Stimulated activated CD4-positive, alpha-beta T cell treated with anti-CD3 and anti-CD28 coated beads, Interleukin-1b, Interleukin-23, amount 100 ng/mL, for 4 hours (primary cell): ENCODE results near the gene GZF1.

Source experiments
- DNase-seq, 2 donors: peaks; one replicate each; pipeline ENCODE4 v3.0.0-alpha.2; 2020; ENCODE audit warnings: low read depth in 2 of 2

GZF1 gene

GRCh38 chr20:23407781-23408464, 45.9 kb downstream of the GZF1 start:
- no peak for DNase-seq

DNA sequence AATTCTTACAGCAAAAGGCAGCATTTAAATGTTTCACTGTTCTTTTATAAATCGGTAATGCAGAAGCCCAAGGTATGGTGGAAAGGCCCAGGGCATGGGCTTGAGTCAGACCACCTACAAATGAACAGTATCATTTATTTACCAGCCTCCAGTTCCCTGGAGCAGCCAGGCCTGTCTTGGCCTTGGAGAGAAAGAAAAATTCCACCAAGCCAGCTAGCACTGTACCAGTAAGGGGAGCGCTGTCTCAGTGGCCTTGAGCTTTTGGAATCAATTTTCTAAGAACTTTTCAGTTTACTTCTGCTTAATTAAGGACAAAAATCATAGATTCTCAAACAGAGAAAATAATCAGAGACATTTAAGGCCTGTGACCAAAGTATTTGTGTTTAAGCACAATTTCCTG, 47.0 kb downstream of the GZF1 start:
- DNase-seq: no peak

DNA sequence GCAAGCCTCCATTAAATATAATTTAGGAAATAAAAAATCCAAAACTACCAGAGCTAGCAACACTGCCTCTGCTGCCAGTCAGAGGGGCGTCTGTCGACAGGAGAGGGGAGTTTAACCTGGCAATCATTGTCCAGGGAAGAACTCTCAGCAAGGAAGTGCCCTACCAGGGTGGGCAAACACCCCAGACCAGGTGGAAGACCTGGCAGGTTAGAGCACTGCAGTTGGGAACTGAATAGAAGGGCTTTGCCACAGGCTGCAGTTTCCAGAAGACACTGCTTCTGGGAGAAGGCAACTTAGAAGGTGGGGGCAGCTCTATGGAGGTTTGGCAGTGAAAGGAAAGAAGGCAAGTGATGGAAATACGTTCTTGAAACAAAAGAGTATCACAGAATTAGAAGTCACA, 47.8 kb downstream of the GZF1 start:
- DNase-seq: no peak

DNA sequence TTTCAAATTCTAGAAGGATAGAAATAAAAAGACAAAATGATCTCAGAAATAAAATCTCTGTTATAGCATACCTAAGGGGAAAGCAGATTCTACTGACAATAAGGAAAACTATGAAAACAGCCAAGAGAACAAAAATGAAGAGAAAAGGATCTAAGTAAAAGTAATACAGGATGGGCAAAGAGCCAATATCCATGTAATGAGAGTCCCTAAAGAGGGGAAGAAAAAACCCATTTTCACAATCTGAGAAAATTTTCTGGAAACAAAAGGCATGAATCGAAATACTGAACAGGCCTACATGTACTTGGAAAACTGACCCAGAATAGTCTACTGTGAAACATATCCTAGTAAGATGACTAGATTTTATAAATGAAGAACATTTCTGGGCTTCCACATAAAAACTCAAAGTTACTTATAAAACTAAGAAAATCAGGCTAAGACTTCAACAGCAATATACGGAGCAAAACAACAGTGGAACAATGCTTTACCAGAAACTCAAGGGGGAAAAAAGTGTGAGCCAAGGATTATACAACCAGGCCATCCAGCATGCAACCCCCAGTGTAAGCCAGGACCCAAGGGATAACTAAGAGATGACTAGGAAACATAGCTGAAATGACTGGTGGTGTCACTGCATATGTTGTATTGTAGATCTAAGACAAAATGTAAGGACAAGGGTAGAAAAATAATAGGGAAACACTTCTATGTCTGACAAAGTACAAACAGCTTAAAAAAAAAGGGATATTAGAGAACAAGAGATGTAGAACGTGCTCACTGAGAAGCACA, 49.1 kb downstream of the GZF1 start:
- no peak for DNase-seq

- DNase-seq: no peak
These were observed 50.0 kb downstream of the GZF1 start for GRCh38 chr20:23412026-23412425.

DNA sequence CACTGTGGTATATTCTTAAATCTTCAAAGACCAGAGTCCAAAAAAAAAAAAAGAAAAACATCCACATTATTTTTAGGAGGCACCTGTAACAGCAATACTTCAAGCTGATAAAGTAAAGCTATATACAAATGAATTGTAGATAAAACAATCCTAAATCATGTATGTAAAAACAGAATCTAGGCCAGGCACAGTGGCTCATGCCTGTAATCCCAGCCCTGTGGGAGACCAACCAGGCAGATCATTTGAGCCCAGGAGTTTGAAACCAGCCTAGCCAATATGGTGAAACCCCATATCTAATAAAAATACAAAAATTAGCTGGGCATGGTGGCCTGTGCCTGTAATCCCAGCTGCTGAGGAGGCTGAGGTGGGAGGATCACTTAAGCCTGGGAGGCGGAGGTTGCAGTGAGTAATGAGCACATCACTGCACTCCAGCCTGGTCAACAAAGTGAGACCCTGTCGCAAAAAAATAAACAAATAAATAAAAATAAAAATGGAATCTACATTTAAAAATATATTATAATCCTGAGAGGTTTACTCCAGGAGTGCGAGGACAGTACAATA, 52.0 kb downstream of the GZF1 start:
- DNase-seq: no peak

DNA sequence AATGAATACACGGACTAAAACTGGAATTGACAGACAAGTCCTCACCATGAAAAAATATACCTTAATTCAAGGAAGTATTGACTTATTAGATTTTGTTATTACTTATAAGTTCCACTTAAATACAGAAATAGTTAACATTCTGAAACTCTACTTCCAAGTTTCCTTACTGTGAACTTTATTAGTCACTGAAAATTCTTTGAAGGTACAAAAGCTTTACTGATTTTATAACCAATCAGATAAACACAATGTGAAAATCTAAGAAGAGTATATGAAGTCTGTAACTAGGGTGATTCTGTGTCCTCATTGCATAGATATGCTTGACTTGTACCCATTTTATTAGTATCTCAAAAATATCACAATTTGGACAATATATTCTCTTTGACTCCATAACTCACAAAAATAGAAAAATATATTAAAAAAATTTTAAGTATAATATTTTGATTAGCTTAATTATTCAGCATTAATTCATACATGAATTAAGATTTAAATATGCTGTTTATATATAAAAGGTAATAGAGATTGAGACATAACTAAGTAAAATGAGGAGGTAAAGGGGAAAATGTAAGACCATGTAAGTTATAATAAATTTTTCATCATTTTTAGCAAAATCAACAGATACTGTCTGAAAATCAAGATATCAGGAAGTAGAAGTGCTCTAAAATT, 52.7 kb downstream of the GZF1 start:
- DNase-seq: no peak

DNA sequence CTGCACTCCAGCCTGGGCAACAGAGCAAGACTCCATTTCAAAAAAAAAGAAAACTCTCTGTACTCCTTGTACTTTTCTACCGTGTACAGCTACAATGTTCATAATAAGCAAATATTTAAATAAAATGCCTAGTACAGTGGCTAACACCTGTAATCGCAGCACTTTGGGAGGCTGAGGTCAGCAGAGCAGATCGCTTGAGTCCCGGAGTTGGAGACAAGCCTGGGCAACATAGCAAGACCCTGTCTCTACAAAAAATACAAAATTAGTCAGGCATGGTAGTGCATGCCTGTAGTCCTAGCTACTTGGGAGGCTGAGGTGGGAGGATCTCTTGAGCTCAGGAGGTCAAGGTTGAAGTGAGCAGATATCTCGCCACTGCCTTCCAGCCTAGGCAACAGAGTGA, 53.6 kb downstream of the GZF1 start:
- DNase-seq: no peak

DNA sequence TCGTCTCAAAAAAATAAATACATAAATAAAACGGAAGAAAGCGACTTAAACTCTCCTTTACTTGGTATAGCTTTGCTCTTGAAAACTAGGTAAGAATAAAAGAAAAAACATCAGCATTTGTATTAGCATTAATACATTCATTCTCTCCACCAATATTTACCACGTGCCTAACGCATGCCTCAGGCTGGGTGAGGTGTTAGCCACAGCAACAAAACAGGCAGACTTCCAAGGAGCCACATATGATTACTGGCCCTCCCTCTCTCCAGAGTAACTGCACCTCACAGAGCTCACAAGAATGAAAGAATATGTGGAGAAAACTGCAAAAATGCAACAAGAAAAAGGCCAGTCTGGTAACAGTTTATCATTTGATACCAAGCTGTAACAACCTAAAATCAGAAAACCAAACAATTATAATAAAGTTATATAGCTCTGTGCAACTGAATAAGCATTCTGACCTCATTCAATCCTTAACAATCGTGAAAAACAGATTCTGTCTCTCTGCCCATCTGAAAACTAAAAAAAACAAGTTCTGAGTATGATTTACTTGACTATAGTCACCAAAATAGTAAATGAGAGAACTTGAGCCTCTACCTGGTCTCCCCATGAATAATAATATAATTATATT, 54.1 kb downstream of the GZF1 start:
- DNase-seq: no peak

- DNase-seq: no peak
These were observed 55.9 kb downstream of the GZF1 start for GRCh38 chr20:23417861-23418260.

GRCh38 chr20:23419657-23419994, 57.6 kb downstream of the GZF1 start:
- no peak for DNase-seq

- DNase-seq: peak; percentile 45 to 57
These were observed 58.3 kb downstream of the GZF1 start for GRCh38 chr20:23419995-23420901.

- peak; percentile 83 to 89 for DNase-seq
These were observed 59.3 kb downstream of the GZF1 start, which contains the start of gene NAPB for GRCh38 chr20:23420943-23421931. Gene NAPB (minus strand): TSS chr20:23421488. CDS start chr20:23421402, 86 bp downstream.
